GM12878 (cell line): Measurements from ENCODE around the gene DISP3.

Source experiments
- CREB1 ChIP-seq: IDR thresholded peaks from 2 replicates; pipeline ENCODE4 v1.6.1; 2012; ENCODE audit warnings: low read depth, mild to moderate bottlenecking, inconsistent platforms
- CREM ChIP-seq: IDR thresholded peaks from 2 replicates; pipeline ENCODE4 v1.6.1; 2014; ENCODE audit warnings: antibody characterized with exemption, low read depth
- POLR2A ChIP-seq: IDR thresholded peaks from 2 replicates; pipeline ENCODE4 v1.6.1; 2011; ENCODE audit warnings: low read depth, mild to moderate bottlenecking, low read length
- SIN3A ChIP-seq: IDR thresholded peaks from 2 replicates; pipeline ENCODE4 v1.6.1; 2012; ENCODE audit warnings: low read depth, low read length, improper control_type of control experiment
- SPI1 ChIP-seq: IDR thresholded peaks from 2 replicates; pipeline ENCODE4 v1.6.1; 2011; ENCODE audit warnings: low read depth, mild to moderate bottlenecking, low read length, moderate library complexity, borderline replicate concordance; ENCODE audit not compliant: insufficient read depth
- SUPT20H ChIP-seq: IDR thresholded peaks from 2 replicates; pipeline ENCODE4 v1.6.1; 2011; ENCODE audit warnings: low read depth, mild to moderate bottlenecking, low read length, moderate library complexity, borderline replicate concordance; ENCODE audit not compliant: control insufficient read depth
- ZBED1 ChIP-seq: IDR thresholded peaks from 2 replicates; pipeline ENCODE4 v1.6.1; 2016; ENCODE audit warnings: borderline replicate concordance
- ZNF274 ChIP-seq: IDR thresholded peaks from one replicate; pipeline ENCODE4 v1.8.0; 2011; ENCODE audit not compliant: insufficient read length, insufficient read depth
- ZNF622 ChIP-seq: fragments of 450-650 bp; IDR thresholded peaks from 2 replicates; pipeline ENCODE4 v1.6.1; 2017; ENCODE audit warnings: mild to moderate bottlenecking, inconsistent platforms
- TF ChIP-seq, protein P1 (sequence below): fragments of 450-650 bp; IDR thresholded peaks from 2 replicates; pipeline ENCODE4 v1.6.1; 2016; ENCODE audit warnings: mild to moderate bottlenecking

DNA sequence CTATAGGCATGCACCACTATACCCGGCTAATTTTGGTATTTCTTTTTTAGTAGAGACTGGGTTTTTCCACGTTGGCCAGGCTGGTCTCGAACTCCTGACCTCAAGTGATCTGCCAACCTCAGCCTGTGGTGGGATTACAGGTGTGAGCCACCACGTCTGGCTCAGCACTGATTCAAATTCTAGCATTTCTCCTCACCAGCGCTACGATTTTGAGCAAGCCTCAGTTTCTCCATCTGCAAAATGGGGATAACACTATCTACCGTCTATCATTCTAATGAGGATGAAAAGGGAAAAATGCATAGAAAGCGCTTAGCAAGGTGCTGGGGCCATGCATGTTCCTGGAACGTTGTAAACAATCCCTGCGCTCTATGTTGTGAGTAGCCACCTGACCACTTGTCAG, 49.0 kb upstream of the DISP3 start:
- TF ChIP-seq ZBED1 (no peak), SUPT20H (no peak), CREB1 (no peak), SPI1 (no peak), POLR2A (no peak), ZNF622 (no peak), SIN3A (no peak), ZNF274 (no peak), CREM (no peak)
- TF ChIP-seq, protein P1, sequence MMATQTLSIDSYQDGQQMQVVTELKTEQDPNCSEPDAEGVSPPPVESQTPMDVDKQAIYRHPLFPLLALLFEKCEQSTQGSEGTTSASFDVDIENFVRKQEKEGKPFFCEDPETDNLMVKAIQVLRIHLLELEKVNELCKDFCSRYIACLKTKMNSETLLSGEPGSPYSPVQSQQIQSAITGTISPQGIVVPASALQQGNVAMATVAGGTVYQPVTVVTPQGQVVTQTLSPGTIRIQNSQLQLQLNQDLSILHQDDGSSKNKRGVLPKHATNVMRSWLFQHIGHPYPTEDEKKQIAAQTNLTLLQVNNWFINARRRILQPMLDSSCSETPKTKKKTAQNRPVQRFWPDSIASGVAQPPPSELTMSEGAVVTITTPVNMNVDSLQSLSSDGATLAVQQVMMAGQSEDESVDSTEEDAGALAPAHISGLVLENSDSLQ = no peak
